ENCODE data around the gene TNRC6C. TPM values are rescaled to one million over a fixed set of nuclear protein-coding genes. Genes with fewer than 3 reads are reported as not detected.

TNRC6C gene
- total and polyA plus RNA-seq, 2 of the 13 experiments (the other 11 are each of a cell fraction or from before 2014, with no cell fraction given) = 0.66 to 4.9 TPM

GRCh38 chr17:78105551-78105950 is 147.0 kb downstream of the TNRC6C start (continued):
- TF ChIP-seq ZBTB26 (CRISPR knock-in tag; IDR thresholded peaks at IDR 0.05; ENCODE audit: borderline replicate concordance) (no peak), ZNF552 (CRISPR knock-in tag; IDR thresholded peaks at IDR 0.05; ENCODE audit: borderline replicate concordance) (no peak), ZNF790 (CRISPR knock-in tag; IDR thresholded peaks at IDR 0.05; ENCODE audit: borderline replicate concordance) (no peak), SMAD9 (CRISPR knock-in tag; IDR thresholded peaks at IDR 0.05) (no peak), ZNF574 (CRISPR knock-in tag; IDR thresholded peaks at IDR 0.05) (no peak), ZBTB39 (CRISPR knock-in tag; IDR thresholded peaks at IDR 0.05) (no peak), SOX13 (IDR thresholded peaks at IDR 0.05) (no peak), SOX13 (CRISPR knock-in tag; conservative IDR thresholded peaks at IDR 0.05 in 1 of 2, IDR thresholded peaks at IDR 0.05 in 1 of 2) (peak in 1 of 2 experiments; percentile 44; a peak in 1 of 4 replicates), DPF2 (CRISPR knock-in tag; IDR thresholded peaks at IDR 0.05; ENCODE audit: borderline replicate concordance, low read depth) (no peak), NFAT5 (CRISPR knock-in tag; IDR thresholded peaks at IDR 0.05) (no peak), ZNF512B (CRISPR knock-in tag; IDR thresholded peaks at IDR 0.05; ENCODE audit: borderline replicate concordance) (0 out of 2 replicates have a peak, but pooled peaks have one; percentile 47), ZMYM4 (CRISPR knock-in tag; IDR thresholded peaks at IDR 0.05) (no peak), XBP1 (CRISPR knock-in tag; IDR thresholded peaks at IDR 0.05) (no peak)
